Ovary (tissue), 9 donors: Measurements from ENCODE around the gene TPRA1. TPM values are rescaled to one million over a fixed set of nuclear protein-coding genes. Genes with fewer than 3 reads are reported as not detected.

Experiments
- DNase-seq, 5 donors: peaks; one replicate each; pipeline ENCODE4 v3.0.0-alpha.2; 2019 to 2020
- H3K27ac ChIP-seq, 2 donors: fragments of 200-600 bp; one replicate each; pipeline versions ENCODE4 v1.5.1 to v1.8.0; 2019 to 2022
- H3K27me3 ChIP-seq: fragments of 200-600 bp; one replicate; pipeline ENCODE4 v1.8.0; 2022
- H3K36me3 ChIP-seq: fragments of 200-600 bp; sonication (generic); one replicate; pipeline ENCODE4 v1.5.1; 2019
- H3K4me1 ChIP-seq: one replicate; pipeline ENCODE4 v1.8.1; 2013; ENCODE audit warnings: mild to moderate bottlenecking, moderate library complexity; ENCODE audit not compliant: insufficient read depth
- H3K4me3 ChIP-seq: fragments of 200-600 bp; sonication (generic); one replicate; pipeline ENCODE4 v1.5.1; 2017
- H3K9me3 ChIP-seq, 2 donors: fragments of 200-600 bp in 1 of 2; sonication (generic) in 1 of 2; one replicate each; pipeline versions ENCODE4 v1.5.1 to v1.8.1; 2013 to 2019; ENCODE audit warnings: mild to moderate bottlenecking in 1 of 2, moderate library complexity in 1 of 2
- CTCF ChIP-seq, 3 donors: fragments of 450-650 bp in 2 of 3; fragments of 200-600 bp in 1 of 3; IDR thresholded peaks; one replicate each; pipeline versions ENCODE4 v1.5.1 to v1.8.0; 2016 to 2022; ENCODE audit warnings: antibody characterized with exemption in 3 of 3, mild to moderate bottlenecking in 1 of 3
- EP300 ChIP-seq: sonication (generic); formaldehyde crosslinking; IDR thresholded peaks from one replicate; pipeline ENCODE4 v1.6.1; 2017; ENCODE audit warnings: antibody characterized with exemption
- POLR2A ChIP-seq: fragments of 450-650 bp; IDR thresholded peaks from one replicate; pipeline ENCODE4 v1.6.1; 2017; ENCODE audit warnings: antibody characterized with exemption, mild to moderate bottlenecking, moderate library complexity
- WGBS, 3 donors: extraction: QIAGEN DNeasy Blood & Tissue Kit in 1 of 3; methylation state at CpG; one replicate each; pipeline versions ENCODE4 v1.1.5 to v1.1.7; 2013 to 2017; 5-methylcytosine and 5-hydroxymethylcytosine counted together
- intact Hi-C, 4 donors: fragments of 100-400 bp; cut with DNase I; formaldehyde crosslinking; loops; one replicate each; pipeline versions ENCODE4 v1.11.0 to v1.15.1; 2022 to 2023
- polyA plus RNA-seq, 2 donors: library from polyadenylated mRNA; stranded (reverse); fragments of 200-250 nt in 1 of 2; fragments of 350-450 nt in 1 of 2; fragmentation: Illumina TruSeq in 1 of 2; extraction: RNeasy Lipid Tissue Mini Kit (QIAGEN cat#74804) in 1 of 2; gene quantifications; one replicate each; pipeline ENCODE4 v1.2.3, GENCODE V29; 2013 to 2014
- total RNA-seq, 7 donors: library from RNA; depleted of rRNA in 2 of 7; stranded (reverse); fragments of >200 nt in 2 of 7; fragmentation: NEBNext Ultra II Directional in 3 of 7; extraction: Animal tissue kit (Norgen Biotek cat#: 25700) in 3 of 7; gene quantifications; one replicate each; pipeline versions ENCODE4 v1.1.0 to v1.2.4, GENCODE V29; 2016 to 2023
- donor health status: DM: no; HTN: no; CAD: no; lungs with moderate emphysema.
- donor health status: DM: no; HTN: no; CAD: no.
- donor health status: Bipolar disorder and iron deficiency.
- donor health status: DM: yes; HTN: yes; CAD: no.
- donor health status: DM: no; HTN: no; CAD: no.
- donor health status: DM: yes; HTN: yes; CAD: no.

Gene TPRA1
- total and polyA plus RNA-seq, 9 donors, result 6.4 to 40.3 (median 36.6) TPM

- Histone ChIP-seq H3K9me3 (no peaks in the 10 kb centered on the region), H3K4me1 (no peaks in the 10 kb centered on the region), H3K4me3 (no peak overlapping the region), H3K27me3 (no peaks in the 10 kb centered on the region), H3K36me3 (no peaks in the 10 kb centered on the region), H3K27ac (no peak overlapping the region)
- TF ChIP-seq CTCF (IDR thresholded peaks at IDR 0.05), result no peak
- 51 to 57% (median 52%) methylated on average over 17 of the region's 17 CpGs for WGBS, 3 donors
- intact Hi-C loops, result loop anchor here in 3 of 4 donors (5.0 to 10.0 kb wide), 5 partner anchors 545 to 1015 kb away; partner anchors contain the start of gene CHST13 (in 2 of the 3)
- no peak for DNase-seq
Observed at GRCh38 chr3:127539366-127540060, 51.0 kb downstream of the TPRA1 start.

- intact Hi-C loops, result loop anchor here in 1 of 4 donors (10.0 kb wide), 1 partner anchor 864 kb away; no protein-coding TSS in a partner anchor
- 63 to 71% (median 70%) methylated on average over 5 of the region's 5 CpGs for WGBS, 3 donors
- no peak for TF ChIP-seq POLR2A
- no peak for TF ChIP-seq CTCF (IDR thresholded peaks at IDR 0.05)
- TF ChIP-seq EP300, result no peak
- no peaks in the 10 kb centered on the region for H3K27me3 ChIP-seq
- no peaks in the 10 kb centered on the region for H3K36me3 ChIP-seq
- H3K27ac ChIP-seq, result no peak overlapping the region
- H3K9me3 ChIP-seq, result no peaks in the 10 kb centered on the region
- H3K4me1 ChIP-seq, result no peaks in the 10 kb centered on the region
- no peak for DNase-seq
- H3K4me3 ChIP-seq, result no peak overlapping the region
Observed at GRCh38 chr3:127538569-127538968, 52.0 kb downstream of the TPRA1 start.

DNA sequence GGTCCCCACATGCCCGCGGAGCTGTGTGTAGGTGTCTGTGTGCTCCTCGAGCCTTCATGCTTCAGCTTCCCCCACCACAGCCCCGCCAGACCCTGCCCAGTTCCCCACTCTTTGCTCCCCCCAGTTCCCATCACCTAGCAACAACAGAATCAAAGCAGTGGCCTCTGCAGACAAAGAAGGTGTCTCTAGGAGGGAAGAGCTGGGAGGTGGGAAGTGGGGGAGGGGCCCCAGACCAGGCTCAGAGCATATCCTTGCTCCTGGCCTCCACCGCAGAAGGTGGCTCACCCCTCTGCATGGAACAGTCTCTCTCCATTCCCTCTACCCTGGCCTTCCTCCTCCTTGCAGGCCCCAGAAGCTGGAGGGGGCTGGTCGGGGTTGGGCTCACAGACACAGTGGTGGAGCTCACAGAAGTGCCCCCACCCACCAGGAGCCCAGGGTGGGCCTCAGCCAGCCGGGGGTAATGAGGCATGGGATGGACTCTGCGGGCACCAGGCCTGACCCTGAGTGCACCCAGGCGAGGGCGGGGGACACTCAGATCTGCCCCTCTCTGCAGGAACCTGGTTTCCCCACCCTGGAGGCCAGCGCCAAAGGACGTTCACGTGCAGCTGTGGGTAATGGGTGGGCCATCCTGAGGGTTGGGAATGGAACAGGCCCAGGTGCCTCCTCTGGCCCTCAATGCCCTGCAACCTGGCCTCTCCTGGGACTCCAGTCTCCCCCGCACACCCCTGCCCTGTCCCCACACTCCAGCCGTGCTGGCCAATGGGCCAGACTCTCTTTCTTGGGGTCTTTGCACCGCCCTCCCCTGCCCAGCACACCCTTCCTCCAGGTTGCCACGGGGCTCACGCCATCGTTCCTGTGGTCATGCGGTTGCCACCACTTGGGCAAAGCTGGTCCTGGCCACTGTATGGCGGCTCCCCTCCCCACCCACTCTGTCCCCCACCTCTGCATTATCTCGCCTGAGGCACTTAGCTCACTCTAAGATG lies 53.4 kb downstream of the TPRA1 start:
- Histone ChIP-seq H3K27me3 (no peaks in the 10 kb centered on the region), H3K4me1 (no peaks in the 10 kb centered on the region), H3K36me3 (no peaks in the 10 kb centered on the region), H3K9me3 (no peaks in the 10 kb centered on the region), H3K4me3 (no peak overlapping the region), H3K27ac (no peak overlapping the region)
- TF ChIP-seq CTCF (IDR thresholded peaks at IDR 0.05), result no peak
- TF ChIP-seq POLR2A, result no peak
- no peak for TF ChIP-seq EP300
- intact Hi-C loops, result loop anchor here in 1 of 4 donors (10.0 kb wide), 1 partner anchor 862 kb away; no protein-coding TSS in a partner anchor
- DNase-seq, result no peak
- WGBS, 3 donors, result 76 to 78% (median 77%) methylated on average over 20 to 22 of the region's 22 CpGs

- DNase-seq, result no peak
- intact Hi-C loops, result loop anchor here in 1 of 4 donors (10.0 kb wide), 1 partner anchor 861 kb away; no protein-coding TSS in a partner anchor
- Histone ChIP-seq H3K9me3 (no peaks in the 10 kb centered on the region), H3K27me3 (no peaks in the 10 kb centered on the region), H3K4me1 (no peaks in the 10 kb centered on the region), H3K27ac (no peak overlapping the region), H3K4me3 (no peak overlapping the region), H3K36me3 (no peaks in the 10 kb centered on the region)
- 65 to 75% (median 67%) methylated on average over 18 of the region's 18 CpGs for WGBS, 3 donors
- TF ChIP-seq CTCF (IDR thresholded peaks at IDR 0.05) (no peak), EP300 (no peak), POLR2A (no peak)
Observed at GRCh38 chr3:127535901-127536829, 54.4 kb downstream of the TPRA1 start.
